GM21526 (cell line): Measurements from ENCODE around the gene VEGFA.
"Not testable (repeated sequence)": the region's sequence is repeated elsewhere in the genome, so short reads cannot be mapped to it uniquely, and the experiment has no call there.

Experiments used
- ATAC-seq: cut with Tn5 transposase; IDR thresholded peaks from one replicate; pipeline ENCODE4 v1.9.1; 2021; ENCODE audit warnings: moderate library complexity; ENCODE audit not compliant: unreplicated experiment, low FRiP score

VEGFA gene

DNA sequence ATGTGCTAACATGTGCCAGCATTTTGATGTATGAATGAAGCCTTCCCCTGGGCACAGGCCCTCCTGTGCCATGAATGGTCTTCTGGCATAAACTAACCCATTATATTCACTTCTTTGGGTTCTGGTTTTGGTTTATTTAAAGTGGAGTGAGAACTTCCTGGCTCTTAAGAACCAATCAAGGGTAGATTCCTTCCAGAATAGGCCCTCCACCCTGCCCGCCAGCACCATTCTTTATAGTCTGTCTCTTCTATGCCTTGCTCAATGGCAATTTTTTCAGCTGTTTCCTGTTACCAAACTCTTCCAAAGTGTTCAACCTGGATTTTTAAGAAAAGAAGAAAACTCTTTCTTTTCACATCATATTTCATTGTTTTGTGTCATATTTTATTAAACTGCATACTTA, 44.1 kb downstream of the VEGFA start:
- no peak for ATAC-seq

DNA sequence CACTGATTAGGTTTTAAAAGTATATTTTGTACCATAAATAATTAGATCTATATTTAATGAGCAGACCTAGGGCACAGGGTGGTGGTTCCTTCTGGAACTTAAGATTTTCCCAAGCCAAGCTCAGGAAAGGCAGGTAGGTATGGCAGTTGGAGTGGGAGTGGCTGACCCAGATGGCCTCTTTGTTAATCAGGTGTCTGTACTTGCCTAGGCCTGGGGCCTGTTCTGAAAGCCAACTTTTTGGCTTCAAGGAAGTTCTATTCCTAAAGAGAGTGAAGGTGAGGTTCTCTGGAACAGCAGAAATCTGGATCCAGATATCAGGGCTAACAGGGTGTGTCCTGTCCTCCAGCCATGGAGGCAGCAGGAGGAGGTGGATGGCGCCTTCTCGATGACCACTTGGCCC, 44.9 kb downstream of the VEGFA start:
- no peak for ATAC-seq

DNA sequence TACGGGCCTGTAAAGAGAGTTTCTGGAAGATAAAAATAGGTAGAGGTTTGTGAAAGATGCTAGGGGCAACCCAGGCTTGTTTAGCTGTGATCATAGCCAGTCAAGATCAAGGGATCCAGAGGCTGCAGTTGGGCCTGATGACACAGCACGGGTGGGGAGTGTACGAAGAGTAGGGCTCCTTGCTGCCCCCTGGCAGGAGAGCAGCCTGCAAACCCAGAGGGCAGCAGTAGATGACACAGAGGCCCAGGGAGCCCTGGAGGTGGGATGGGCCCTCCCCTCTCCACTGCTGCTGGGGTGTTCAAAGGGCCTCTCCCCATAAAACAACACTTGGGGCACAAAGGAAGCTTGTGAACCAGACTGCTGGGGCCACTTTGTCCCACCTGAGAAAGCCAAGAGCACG, 47.2 kb downstream of the VEGFA start:
- no peak for ATAC-seq

DNA sequence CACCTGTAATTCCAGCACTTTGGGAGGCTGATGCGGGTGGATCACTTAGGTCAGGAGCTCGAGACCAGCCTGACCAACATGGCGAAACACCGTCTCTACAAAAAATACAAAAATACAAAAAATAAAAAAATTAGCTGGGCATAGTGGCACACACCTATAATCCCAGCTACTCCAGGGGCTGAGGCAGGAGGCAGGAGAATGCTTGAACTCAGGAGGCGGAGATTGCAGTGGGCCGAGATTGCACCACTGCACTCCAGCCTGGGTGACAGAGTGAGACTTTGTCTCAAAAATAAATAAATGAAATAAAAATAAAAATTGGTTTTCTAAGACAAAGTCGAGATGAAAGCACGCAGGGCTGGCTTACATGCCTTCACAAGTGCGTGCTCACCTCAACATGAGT, 49.0 kb downstream of the VEGFA start:
- not testable (repeated sequence) for ATAC-seq

DNA sequence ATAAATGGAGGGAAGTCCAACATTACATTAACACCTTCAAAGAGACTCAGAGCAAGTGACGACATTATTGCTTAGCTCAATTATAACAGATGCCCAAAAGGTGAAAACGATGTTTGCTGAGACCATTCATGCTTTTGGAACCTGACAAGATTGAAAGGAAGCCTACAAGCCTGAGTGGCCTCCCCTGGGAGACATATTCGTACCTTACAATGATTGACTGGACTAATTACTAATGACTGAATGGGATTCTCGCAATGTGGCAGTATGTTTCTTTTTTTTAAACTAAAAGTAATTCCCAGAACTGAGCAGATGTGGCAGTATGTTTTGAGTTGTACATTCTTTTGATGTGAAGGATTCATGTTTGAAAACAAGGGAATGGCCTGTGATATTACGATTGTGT, 49.9 kb downstream of the VEGFA start:
- no peak for ATAC-seq

DNA sequence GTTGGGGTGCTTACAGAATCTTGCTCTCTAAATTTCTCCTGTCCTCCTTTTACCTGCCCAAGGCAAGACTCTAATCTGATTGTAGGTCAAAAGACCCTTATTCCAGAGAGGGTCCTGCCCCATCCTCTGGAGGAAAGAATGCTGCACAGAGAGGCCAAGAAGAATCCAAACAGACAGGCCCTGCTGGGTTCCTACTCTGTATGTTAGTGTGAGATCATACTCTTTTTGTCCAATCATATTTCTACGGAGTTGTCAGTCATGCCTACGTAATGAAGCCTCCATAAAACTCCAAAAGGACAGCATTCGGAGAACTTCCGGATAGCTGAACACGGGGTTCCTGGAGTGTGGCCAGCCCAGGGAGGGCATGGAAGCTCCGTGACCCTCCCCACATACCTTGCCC, 50.5 kb downstream of the VEGFA start:
- ATAC-seq = no peak

DNA sequence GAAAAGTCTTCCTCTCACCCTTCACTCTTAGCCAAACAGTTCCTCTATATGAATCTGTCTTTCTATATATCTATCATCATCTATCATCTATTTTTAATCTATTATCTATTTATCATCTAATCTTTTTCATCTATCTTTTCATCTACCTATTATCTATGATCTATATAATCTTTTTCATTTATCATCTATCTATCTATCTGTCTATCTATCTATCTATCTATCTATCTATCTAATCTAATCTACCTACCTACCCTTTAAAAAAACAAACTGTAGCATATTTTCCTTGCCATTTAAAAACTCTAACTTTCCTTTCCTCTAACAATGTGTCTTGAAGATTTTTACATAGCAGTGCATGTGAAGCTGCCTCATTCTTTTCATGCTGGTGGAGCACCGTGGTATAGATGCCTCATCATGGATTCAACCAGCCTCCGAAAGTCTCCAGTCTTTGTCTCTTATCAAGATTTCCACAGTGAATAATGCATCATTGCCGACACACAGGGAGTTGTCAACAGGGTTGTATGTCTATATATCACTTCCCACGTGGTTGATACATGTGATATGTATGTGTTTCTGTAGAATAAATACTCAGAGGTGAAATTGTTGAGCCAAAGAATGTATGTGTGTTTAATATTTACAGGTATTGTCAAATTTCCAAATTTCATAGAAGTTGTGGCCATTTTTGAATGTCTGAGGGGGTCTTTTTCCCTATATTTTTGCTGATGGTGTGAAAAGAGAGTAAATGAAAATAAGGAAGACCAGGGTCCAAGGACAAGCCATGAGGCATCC, 51.3 kb downstream of the VEGFA start:
- ATAC-seq = no peak

DNA sequence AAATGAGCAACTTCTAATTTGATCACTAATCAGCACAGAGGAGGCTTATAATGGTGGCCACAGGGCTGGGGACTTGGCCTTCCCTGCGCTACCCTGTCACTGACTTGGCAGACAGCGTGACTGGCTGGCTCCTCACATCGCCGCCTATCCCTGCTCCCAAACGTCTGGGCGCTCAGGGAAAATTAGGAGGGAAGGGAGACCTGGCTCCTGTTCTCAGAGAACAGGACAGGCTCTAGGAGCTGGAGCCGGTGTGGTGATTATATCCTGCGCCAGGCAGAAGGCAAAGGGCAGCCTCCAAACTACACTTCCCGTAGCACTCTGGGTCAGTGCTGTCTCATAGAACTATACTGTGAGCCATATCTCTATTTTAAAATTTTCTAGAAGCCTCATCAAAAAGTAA, 53.4 kb downstream of the VEGFA start:
- no peak for ATAC-seq

DNA sequence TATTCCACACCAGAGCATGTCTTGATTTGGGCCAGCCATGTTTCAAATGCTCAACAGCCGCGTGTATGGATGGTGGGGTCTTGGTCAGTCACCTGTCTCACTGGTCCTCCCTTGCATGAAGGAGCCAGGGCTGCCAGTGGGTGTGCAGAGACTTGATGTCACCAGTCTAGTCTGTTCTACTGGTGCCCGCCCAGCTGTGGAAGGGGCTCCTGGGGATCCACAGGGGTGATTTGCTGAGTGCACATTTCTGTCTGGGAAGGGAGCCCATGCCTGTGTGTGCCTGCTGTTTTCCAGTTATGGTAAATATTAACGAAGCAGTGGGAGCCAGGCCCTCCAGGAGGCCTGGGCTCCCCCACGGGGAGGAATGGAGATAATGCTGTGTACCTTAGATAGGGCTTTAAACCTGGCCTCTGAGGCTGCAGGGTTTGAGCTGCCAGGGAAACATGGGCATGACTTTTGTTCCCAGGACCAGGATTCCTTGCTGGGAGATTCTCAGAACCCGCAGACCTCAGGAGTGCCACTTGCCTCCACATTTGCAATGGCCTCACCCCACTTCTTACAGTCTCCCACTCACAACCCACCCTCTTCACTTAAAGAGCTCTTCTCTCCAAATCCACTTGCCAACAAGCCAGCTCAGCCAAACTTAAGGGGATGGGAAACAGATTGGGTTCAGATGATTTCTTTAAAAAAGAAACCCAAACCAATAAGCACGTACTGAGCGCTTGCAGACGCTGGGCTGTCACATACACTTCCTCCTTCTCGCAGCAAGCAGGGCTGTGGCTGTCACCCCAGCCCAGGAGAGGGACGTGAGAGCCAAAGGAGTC, 54.1 kb downstream of the VEGFA start:
- ATAC-seq = no peak

DNA sequence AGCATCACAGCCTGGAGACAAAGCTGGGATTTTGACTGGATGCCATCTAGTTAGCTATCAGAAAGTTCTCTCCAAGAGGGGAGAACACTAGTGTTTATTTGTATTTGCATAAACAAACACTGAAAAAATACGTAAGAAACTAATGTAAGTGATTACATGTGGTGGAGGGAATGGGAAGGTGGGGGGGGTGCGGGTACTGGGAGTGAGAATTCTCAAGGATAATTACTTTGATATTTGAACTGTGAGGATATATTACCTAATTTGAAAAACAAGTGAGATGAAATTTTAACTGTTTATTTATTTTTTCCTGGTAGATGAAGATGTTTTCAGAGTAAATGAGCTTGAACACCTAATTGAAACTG, 54.7 kb downstream of the VEGFA start:
- ATAC-seq = no peak

DNA sequence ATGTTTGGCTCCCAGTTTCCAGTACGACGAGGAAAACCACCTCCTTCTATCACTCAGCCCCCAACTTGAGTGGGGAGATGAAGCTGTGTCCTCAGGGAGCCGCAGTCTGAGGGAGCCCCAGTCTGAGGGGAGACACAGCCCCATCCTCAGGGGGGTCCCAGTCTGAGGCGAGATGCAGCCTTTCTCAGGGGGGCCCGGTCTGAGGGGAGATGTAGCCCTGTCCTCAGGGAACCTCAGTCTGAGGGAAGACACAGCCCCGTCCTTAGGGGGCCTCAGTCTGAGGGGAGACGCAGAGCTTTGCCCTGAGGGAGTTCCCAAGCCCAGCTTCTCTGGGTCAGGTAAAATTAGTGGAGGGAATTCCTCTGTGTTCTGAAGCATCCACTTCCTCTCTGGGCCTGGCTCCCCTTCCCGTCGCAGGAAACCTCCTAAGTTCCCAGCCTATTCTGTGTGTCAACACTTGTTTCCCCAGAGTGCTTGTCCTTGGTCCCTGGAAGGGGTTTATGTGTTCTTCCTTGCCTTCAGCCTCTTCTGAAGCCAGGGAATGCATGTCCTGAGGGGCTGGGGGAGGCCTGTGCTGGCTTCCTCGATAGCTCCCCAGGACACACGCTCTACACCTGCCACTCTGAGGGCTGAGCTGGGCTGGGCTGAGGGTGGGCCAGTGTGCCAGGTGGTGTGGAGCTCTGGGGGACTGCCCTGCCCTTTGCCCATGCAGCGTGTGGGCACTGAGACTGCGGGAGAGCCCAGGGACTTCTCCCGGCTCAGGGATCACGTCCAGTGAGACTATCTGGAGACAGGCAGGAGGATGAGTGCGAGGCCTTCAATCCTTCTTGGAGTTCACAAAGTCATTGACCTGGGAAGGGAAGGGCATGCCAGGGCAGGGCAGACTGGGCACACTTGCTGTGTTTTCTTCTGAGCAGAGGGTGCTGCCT, 55.4 kb downstream of the VEGFA start:
- ATAC-seq = no peak

DNA sequence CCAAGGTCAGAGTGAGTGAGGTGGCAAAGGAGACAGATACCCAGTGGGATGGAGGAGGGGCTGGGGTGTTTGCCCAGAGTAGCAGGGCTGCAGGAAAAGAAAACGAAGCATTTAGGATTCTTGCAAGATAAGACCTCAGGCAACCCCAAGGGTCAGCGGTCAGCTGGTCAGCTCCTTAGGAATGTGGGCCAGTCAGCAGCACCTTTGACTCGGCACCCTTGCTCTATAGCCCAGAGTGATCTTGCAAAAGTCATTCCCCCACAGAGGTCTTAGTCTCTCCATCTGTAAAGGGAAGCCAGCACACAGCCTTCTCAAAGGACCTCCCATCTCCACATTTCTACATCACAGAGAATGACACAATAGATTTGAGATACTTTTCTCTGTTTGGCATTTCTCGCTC, 56.7 kb downstream of the VEGFA start:
- no peak for ATAC-seq

DNA sequence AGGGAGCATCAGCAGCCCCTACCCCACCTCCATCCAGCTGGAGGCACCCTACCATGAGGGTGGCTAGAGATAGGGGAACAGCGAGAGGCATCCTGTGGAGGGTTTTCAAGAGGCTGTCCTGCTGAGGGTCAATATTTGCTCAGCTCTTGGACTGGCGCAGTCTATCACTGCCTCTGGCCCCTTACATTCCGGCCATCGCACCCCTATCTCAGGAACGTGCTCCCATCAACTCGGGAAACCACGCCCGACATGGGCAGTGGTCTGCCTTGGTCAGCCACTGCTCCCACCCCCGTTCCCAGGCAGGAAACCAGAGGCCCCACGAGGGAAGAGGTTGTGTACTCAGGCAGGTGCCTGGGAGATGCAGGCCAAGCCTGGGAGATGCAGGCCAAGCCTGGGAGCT, 57.9 kb downstream of the VEGFA start:
- ATAC-seq = no peak

DNA sequence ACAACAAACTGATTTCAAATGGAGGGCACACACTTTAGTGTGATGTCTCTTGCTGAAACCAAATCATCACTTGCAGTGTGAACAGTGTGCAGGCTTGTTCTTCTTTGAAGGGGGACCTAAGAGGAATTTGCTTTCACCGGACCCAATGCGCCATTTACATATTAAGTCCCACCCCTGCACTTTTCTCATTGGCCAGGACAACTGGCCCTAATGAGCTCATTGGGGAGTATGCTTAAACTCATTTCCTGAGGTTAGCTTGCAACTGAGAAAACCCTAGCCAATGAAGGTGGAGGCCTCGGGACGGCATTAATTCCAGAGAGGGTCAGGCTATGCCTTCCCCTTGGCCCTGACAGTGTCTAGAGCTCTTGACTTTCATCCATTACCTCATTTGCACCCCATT, 58.7 kb downstream of the VEGFA start:
- no peak for ATAC-seq

DNA sequence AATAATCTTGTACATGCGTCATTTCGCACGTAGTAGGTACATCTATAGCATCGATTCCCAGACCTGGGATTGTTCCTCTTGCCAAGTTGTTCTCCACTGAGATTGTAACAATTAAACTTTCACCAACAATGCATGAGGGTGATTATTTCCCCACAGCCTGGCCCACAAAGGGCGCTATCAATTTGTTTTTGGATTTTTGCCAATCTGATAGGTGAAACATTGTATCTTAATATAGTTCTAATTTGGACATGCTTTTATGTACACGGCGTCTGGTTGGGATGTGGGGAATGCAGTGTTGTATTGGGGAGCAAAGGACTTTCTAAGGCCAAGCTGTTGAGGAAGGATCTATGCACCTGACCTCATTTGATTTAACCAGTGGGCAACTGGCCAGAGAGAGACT, 59.5 kb downstream of the VEGFA start:
- ATAC-seq = no peak

DNA sequence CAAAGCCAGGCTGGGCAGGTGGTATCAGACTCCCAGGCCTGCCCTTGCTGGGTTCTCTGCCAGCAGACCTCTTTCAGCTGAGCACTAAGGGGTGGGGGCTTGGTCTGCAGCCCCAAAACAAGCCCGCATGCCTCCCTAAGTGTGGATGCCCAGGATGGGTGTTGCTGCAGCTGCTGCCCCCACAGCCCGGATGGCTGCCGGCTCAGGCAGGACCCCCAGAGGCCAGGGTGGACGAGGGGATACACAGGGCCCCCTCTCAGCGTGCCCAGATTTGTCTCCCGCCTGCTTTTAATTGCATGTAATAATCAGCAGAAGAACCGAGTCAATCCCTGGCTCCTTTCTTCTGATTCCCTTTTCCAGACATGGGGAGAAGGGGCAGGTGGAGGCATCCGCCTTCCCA, 60.8 kb downstream of the VEGFA start:
- no peak for ATAC-seq

DNA sequence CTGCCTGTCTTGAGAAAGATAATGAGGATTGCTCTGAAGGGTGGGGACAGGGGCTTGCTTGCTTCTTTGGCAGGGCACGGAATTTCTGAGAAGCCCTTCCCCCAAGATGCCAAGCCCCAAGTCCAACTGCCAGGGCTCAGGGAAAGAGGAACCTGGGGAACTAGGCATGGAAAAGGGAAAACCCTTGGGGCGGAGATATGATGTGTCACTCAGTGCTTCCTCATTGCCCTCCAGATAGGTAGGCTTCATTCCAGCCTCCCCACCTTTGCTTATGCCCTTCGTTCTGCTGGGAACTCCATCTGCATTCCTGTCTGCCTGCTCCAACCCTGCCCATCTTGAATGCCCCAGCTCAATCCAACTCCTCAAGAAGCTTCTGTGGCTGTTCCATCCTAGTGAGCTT, 61.2 kb downstream of the VEGFA start:
- no peak for ATAC-seq

DNA sequence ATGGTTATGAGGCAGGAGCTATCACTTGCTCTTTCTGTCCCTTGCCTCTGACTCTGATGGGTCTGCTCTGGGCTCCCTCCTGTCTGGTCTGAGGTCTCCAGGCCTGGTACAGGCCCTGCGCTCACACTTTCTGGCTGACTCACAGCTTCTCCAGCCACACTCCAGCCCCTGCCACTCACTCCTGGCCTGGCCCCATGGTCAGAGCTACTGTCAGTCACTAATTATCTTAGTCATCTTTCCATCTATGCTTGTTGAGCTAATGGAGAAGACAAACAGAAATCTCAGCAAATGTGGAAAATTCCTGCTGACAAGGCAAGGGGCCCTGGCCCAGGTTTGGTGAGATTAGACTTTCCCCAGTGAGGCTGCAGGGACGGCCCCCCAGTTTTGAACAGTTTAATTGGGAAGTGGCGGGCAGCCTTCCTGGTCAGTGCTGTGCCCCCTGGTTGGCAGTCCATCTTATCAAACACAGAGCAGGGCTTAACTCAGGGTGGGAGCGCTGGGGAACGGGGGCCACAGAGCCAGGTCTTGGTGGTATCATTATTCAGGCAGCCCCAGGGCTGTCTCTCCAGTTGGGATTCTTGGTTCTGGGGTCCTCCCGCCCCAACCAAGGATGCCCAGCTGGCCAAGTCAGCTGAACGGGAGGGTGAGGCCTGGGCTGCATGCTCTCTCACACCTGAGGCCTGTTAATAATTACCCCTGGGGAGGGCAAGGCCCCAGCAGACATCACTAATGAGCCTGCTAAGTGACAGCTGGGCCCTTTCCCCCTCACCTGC, 63.4 kb downstream of the VEGFA start:
- no peak for ATAC-seq

DNA sequence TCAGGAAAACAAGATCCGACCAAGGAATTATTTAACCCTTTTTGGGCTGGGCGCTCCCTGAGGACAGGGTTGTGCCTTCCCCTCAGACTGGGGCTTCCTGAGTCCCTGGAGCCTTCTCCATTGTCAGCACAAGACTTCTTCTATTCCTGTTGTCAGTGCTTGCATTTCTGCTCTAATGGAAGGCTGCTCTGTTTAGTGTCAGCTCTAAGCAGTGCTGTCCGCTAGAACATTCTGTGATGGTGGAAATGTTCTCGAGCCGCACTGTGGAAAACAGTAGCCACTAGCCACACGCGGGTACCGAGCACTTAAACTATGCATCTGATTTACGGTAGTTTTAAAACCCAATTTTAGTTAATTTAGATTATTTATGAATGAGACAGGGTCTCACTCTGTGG, 64.0 kb downstream of the VEGFA start:
- no peak for ATAC-seq

DNA sequence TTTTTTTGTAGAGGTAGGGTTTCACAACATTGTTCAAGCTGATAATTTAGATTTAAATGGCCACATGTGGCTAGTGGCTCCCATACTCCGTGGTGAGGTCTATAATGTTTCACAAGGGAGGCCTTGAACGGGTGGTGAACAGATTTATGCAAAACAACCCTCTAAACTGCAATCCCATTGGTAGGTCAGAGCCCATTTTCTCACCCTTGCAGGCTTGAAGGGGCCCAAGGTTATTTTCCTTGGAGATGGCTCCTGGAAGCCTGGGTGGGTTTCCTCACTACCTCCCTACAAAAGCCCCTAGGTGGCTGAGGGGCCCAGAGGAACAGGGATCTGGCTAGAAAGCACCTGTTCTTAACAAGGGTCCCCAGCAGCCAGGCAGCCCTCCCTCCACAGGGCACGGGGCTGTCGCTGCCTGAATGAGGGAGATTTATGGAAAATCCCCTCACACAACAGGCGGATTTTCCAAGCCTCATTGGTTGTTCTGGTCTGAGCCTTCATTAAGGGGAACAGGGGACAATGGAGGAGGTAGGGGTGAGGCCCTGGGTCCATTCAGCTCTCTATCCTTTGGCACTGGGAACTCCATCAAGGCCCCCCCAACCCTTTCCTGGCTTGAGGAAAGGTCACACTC, 64.6 kb downstream of the VEGFA start:
- ATAC-seq = no peak
